ENCODE measurements around the gene NANOG.
"Not testable (repeated sequence)": the region's sequence is repeated elsewhere in the genome, so short reads cannot be mapped to it uniquely, and the experiment has no call there.

Gene NANOG

DNA sequence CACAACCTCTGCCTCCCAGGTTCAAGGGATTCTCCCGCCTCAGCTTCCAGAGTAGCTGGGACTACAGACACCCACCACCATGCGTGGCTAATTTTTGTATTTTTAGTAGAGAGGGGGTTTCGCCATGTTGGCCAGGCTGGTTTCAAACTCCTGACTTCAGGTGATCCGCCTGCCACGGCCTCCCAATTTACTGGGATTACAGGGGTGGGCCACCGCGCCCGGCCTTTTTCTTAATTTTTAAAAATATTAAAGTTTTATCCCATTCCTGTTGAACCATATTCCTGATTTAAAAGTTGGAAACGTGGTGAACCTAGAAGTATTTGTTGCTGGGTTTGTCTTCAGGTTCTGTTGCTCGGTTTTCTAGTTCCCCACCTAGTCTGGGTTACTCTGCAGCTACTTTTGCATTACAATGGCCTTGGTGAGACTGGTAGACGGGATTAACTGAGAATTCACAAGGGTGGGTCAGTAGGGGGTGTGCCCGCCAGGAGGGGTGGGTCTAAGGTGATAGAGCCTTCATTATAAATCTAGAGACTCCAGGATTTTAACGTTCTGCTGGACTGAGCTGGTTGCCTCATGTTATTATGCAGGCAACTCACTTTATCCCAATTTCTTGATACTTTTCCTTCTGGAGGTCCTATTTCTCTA, at the start of gene NANOG:
TSS of gene NANOG (plus strand) at position 519 of the 645 bp plus-strand sequence. CDS start 213 bp downstream, outside the sequence.
- not testable (repeated sequence) for ATAC-seq

DNA sequence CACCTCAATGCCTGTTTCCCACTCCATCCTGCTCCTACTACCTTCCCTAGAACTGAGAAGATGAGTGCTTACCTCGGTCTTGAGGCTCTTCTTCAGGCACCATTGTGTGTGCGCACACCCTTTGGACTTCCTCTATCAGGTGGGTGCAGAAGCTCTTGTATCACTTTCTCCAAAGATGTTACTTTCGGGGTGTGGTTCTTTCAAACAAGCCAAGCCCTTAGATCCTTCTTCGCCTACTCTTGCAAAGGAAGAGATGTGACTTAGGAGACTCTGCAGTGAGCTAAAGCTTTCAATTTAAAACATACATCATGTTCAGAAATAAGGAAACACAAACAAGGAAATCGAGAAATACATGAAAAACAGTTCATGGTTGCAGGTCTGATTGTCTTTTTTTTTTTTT, 42.0 kb upstream of the NANOG start, which contains the start of gene CLEC4C:
TSS of gene CLEC4C (minus strand) at position 130 of the 400 bp plus-strand sequence. CDS start at position 103, 27 bp downstream.
- ATAC-seq, result no peak

GRCh38 chr12:7748852-7749251, 40.4 kb upstream of the NANOG start:
- no peak for ATAC-seq

DNA sequence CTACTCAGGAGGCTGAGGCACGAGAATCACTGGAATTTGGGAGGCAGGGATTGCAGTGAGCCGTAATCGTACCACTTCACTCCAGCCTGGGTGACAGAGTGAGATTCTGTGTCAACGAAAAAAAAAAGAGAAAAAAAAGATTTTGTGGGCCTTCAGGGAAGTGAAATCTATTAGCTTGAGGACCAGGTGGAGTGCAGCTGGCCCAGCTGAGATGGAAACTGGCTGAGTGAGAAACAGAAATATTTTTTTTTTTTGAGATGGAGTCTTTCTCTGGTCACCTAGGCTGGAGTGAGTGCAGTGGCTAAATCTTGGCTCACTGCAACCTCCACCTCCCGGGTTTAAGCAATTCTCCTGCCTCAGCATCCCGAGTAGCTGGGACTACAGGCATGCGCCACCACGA, 39.8 kb upstream of the NANOG start:
- no peak for ATAC-seq

DNA sequence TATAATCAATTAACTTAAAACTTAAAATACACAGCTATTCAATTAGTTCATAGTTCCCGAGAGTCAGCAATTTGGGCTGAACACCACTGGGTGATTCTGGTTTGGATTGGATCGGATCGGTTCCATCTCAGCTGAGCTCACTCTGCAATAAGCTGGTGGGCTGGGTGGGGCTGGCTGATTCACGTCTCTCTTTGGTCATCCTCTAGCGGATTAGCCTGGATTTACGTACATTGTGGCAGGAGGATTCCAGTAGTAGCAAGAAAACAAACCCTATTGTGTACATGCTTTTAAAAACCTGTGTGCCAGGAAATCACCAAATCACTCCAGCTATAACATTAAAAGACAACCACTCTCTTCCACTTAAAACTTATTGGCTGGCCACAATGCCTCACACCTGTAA, 38.9 kb upstream of the NANOG start:
- no peak for ATAC-seq

- ATAC-seq, result no peak
Observed at GRCh38 chr12:7751394-7751793, 37.8 kb upstream of the NANOG start.

DNA sequence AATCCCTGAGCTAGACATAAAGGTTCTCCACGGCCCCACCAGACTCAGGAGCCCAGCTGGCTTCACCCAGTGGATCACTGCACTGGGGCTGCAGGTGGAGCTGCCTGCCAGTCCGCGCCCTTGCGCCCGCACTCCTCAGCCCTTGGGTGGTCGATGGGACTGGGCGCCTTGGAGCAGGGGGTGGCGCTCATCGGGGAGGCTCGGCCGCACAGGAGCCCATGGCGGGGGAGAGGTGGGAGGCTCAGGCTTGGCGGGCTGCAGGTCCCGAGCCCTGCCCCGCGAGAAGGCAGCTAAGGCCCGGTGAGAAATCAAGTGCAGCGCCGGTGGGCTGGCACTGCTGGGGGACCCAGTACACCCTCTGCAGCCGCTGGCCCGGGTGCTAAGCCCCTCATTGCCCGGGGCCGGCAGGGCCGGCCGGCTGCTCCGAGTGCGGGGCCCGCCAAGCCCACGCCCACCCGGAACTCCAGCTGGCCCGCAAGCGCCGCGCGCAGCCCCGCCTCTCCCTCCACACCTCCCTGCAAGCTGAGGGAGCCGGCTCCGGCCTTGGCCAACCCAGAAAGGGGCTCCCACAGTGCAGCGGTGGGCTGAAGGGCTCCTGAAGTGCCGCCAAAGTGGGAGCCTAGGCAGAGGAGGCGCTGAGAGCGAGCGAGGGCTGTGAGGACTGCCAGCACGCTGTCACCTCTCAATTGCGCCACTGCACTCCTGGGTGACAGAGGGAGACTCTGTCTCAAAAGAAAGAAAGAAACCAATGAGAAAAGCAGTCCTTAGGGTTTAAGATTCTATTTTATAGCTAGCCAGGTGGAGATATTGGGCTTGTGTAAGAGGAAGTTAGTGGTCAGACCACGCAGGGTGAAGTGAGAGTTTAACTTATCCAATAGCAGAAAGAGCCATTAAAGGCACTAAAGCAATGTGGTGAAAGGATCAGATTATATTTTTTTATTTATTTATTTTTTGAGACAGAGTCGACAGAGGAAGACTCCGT, 37.0 kb upstream of the NANOG start:
- not testable (repeated sequence) for ATAC-seq

GRCh38 chr12:7755668-7756067, 33.5 kb upstream of the NANOG start:
- not testable (repeated sequence) for ATAC-seq

- no peak for ATAC-seq
Observed at GRCh38 chr12:7756993-7757392, 32.2 kb upstream of the NANOG start.

DNA sequence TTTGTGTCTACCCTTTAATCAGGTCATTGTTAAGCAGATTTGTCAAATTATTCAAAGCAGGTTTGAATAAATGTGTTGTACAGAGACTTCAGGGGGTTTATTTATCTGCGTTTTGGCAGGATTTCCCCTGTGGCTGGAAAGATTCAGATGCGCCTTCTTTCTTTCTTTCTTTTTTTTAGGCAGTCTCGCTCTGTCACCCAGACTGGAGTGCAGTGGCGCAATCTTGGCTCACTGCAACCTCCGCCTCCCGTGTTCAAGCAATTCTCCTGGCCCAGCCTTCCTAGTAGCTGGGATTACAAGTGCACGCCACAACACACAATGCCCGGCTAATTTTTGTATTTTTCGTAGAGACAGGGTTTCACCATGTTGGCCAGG, 30.4 kb upstream of the NANOG start:
- ATAC-seq, result no peak

GRCh38 chr12:7769999-7770398, 19.2 kb upstream of the NANOG start:
- ATAC-seq, result no peak

GRCh38 chr12:7781274-7781673, 7.9 kb upstream of the NANOG start:
- no peak for ATAC-seq

DNA sequence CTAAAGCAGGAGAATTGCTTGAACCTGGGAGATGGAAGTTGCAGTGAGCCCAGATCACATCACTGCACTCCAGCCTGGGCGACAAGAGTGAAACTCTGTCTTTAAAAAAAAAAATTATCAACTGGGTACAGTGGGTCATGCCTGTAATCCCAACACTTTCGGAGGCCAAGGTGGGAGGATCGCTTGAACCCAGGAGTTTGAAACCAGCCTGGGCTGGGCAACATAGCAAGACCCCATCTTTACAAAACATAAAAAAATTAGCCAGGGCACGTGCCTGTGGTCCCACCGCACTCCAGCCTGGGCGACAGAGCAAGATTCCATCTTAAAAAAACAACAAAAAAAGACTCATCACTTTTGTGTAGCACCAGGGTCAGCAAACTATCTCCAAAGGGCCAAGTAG, 7.1 kb upstream of the NANOG start:
- ATAC-seq, result no peak

DNA sequence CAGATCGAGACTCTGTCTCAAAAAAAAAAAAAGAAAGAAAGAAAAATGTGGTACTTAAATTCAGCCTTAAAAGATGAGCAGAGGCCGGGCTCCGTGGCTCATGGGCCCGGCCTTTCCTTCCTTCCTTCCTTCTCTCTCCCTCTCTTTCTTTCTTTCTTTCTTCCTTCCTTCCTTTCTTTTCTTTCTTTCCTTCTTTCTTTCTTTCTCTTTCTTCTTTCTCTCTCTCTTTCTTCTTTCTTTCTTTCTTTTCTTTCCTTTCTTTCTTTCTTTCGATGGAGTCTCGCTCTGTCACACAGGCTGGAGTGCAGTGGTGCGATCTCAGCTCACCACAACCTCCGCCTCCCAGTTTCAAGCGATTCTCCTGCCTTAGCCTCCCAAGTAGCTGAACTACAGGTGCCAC, 5.8 kb upstream of the NANOG start:
- not testable (repeated sequence) for ATAC-seq

DNA sequence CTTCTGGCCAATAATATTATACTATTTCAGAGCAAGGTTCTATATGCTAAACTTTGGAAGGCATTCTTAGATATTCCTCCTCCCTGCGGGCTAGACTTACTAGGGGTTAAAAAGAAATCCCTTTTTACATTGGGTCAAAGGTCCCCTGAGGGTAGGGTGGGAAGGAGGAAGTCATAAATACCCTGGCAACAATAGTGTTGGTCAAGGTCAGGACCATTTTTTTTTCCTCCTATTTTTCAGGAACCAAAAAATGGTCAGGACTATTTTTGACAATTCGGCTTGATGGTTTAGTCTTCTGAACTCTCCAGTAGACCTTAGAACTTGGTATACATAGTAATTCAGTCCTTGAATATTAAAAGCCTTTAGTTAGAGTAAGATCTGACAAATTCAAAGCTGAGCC, 4.5 kb upstream of the NANOG start:
- ATAC-seq, result no peak

- no peak for ATAC-seq
Observed at GRCh38 chr12:7787574-7788293, 1.5 kb upstream of the NANOG start.

DNA sequence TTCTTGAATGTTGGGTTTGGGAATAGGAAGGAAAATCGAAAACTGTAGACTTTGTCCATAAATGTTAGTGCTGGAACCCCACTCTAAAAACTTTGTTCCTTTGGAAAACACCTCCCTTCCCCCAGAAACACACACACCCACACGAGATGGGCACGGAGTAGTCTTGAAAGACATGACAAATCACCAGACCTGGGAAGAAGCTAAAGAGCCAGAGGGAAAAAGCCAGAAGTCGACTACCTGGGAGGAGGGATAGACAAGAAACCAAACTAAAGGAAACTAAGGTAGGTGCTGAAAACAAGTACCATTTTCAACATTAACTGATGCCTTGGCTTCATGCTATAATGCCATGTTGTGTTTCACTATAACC, 925 bp upstream of the NANOG start:
- no peak for ATAC-seq

GRCh38 chr12:7793211-7793610, 4.0 kb downstream of the NANOG start:
- ATAC-seq, result no peak

DNA sequence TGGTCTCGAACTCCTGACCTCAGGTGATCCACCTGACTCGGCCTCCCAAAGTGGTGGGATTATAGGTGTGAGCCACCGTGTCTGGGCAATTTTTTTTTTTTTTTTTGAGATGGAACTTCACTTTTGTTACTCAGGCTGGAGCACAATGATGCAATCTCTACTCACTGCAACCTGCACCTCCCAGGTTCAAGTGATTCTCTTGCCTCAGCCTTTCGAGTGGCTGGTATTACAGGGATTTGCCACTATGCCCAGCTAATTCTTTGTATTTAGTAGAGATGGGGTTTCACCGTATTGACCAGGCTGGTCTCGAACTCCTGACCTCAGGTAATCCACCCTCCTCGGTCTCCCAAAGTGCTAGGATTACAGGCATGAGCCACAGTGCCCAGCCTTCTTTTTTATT, 8.1 kb downstream of the NANOG start:
- not testable (repeated sequence) for ATAC-seq

DNA sequence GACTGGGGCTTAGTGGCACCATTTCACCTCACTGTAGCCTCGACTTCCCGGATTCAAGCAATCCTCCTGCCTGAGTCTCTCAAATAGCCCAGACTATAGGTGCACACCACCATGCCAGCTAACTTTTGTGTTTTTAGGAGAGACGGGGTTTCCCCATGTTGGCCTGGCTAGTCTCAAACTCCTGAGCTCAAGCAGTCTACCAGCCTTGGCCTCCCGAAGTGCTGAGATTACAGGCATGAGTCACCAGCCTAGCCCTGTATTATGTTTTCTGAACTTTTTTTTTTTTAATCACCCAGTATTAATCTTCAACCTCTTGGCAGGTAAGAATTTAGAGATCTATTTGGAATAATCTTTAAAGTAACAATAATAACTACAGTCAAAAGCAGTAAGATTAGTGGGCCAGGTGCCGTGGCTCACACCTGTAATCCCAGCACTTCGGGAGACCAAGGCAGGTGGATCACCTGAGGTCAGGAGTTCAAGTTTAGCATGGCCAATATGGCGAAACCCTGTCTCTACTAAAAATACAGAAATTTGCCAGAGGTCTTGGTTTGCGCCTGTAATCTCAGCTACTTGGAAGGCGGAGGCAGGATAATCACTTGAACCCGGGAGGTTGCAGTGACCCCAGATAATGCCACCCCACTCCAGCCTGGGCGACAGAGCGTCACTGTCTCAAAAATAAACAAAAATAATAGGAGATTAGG, 8.6 kb downstream of the NANOG start:
- ATAC-seq, result no peak

DNA sequence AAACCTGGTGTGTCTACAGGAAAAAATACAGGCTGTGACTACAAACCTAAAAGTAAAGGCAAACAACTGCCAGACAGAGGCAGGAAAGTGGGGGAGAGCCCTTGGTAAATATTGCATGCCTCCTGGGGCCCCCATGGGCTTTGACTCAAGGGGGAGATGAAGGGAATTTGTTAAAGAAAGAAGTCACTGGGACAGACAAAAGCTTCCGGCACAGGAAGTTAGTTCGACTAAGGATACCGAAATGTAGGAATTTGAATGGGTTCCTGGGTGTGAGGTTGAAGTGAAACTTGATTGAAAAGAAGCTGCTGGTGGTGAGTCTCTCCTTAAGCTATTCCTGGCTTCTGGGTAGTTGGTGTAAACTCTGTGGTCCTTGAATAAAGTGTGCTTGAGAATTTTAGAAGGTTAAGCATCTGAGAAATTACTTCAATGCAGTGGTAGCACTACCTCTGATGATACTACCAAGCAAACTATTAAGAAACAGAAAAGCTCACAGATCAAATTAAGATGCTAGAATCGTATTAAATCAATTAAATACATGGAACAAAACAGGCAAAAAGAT, 9.6 kb downstream of the NANOG start:
- ATAC-seq, result not testable (repeated sequence)

- no peak for ATAC-seq
Observed at GRCh38 chr12:7801460-7801859, 12.3 kb downstream of the NANOG start.

Measured in activated CD4-positive, CD25-positive, alpha-beta regulatory T cell treated with anti-CD3 and anti-CD28 coated beads, Interleukin-2, amount 50 U/mL, for 24 hours (primary cell).